Esophagus squamous epithelium (tissue), 4 donors: ENCODE data around the gene VAV2.

Experiments used
- POLR2A ChIP-seq, 4 donors: fragments of 450-650 bp; IDR thresholded peaks; one replicate each; pipeline ENCODE4 v1.6.1; 2017; ENCODE audit warnings: antibody characterized with exemption in 4 of 4, mild to moderate bottlenecking in 4 of 4, moderate library complexity in 3 of 4
- TF ChIP-seq, protein P1 (sequence below), 6 experiments: fragments of 450-650 bp in 4 of 6; fragments of 200-600 bp in 2 of 6; sonication (generic) in 2 of 6; IDR thresholded peaks; one replicate each; pipeline ENCODE4 v1.5.1; 2016 to 2019; ENCODE audit warnings: antibody characterized with exemption in 6 of 6, mild to moderate bottlenecking in 4 of 6, moderate library complexity in 4 of 6

GRCh38 chr9:133868203-133868602 lies 123.9 kb downstream of the VAV2 start:
- TF ChIP-seq, protein P1, sequence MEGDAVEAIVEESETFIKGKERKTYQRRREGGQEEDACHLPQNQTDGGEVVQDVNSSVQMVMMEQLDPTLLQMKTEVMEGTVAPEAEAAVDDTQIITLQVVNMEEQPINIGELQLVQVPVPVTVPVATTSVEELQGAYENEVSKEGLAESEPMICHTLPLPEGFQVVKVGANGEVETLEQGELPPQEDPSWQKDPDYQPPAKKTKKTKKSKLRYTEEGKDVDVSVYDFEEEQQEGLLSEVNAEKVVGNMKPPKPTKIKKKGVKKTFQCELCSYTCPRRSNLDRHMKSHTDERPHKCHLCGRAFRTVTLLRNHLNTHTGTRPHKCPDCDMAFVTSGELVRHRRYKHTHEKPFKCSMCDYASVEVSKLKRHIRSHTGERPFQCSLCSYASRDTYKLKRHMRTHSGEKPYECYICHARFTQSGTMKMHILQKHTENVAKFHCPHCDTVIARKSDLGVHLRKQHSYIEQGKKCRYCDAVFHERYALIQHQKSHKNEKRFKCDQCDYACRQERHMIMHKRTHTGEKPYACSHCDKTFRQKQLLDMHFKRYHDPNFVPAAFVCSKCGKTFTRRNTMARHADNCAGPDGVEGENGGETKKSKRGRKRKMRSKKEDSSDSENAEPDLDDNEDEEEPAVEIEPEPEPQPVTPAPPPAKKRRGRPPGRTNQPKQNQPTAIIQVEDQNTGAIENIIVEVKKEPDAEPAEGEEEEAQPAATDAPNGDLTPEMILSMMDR (IDR thresholded peaks at IDR 0.05), result no peak
- TF ChIP-seq POLR2A (IDR thresholded peaks at IDR 0.05), result no peak
